Prostate gland (tissue), 2 donors: ENCODE measurements around the gene MBNL1. TPM values are rescaled to one million over a fixed set of nuclear protein-coding genes. Genes with fewer than 3 reads are reported as not detected.
A peak's percentile ranks its signal among the peaks of the same experiment; 100 is the strongest.

Source experiments
- DNase-seq: peaks from one replicate; pipeline ENCODE4 v3.0.0-alpha.2; 2019; ENCODE audit warnings: low spot score
- H3K27ac ChIP-seq, 2 donors: fragments of 200-600 bp; sonication (generic); 2 replicates each; pipeline ENCODE4 v1.5.1; 2017 to 2019
- H3K27me3 ChIP-seq: fragments of 200-600 bp; sonication (generic); replicated peaks from 2 replicates; pipeline ENCODE4 v1.5.1; 2019; ENCODE audit not compliant: insufficient read depth
- H3K36me3 ChIP-seq, 2 donors: fragments of 200-600 bp; sonication (generic); 1 replicate in 1 of 2; 2 replicates in 1 of 2; pipeline versions ENCODE4 v1.5.1 to v1.8.1; 2017 to 2019
- H3K4me1 ChIP-seq: fragments of 200-600 bp; sonication (generic); replicated peaks from 2 replicates; pipeline ENCODE4 v1.5.1; 2019
- H3K4me3 ChIP-seq, 2 donors: fragments of 200-600 bp; sonication (generic); 2 replicates each; pipeline ENCODE4 v1.5.1; 2017 to 2019
- H3K9me3 ChIP-seq: fragments of 200-600 bp; sonication (generic); 2 replicates; pipeline ENCODE4 v1.5.1; 2017
- POLR2A ChIP-seq: fragments of 450-650 bp; IDR thresholded peaks from one replicate; pipeline ENCODE4 v1.6.1; 2016; ENCODE audit warnings: antibody characterized with exemption, mild to moderate bottlenecking
- POLR2AphosphoS5 ChIP-seq: sonication (generic); formaldehyde crosslinking; IDR thresholded peaks from one replicate; pipeline ENCODE4 v1.6.1; 2017; ENCODE audit warnings: antibody characterized with exemption
- WGBS: methylation state at CpG from one replicate; pipeline ENCODE4 v1.1.5; 2018; 5-methylcytosine and 5-hydroxymethylcytosine counted together
- intact Hi-C: fragments of 100-400 bp; cut with DNase I; formaldehyde crosslinking; loops from one replicate; pipeline ENCODE4 v1.14.2; 2022
- total RNA-seq, 2 donors: library from RNA; depleted of rRNA; stranded (reverse); fragments of >200 nt; gene quantifications; one replicate each; pipeline ENCODE4 v1.1.0, GENCODE V29; 2016
- TF ChIP-seq, protein P1 (sequence below), 4 experiments: fragments of 200-600 bp in 2 of 4; fragments of 450-650 bp in 2 of 4; sonication (generic) in 2 of 4; IDR thresholded peaks; 1 replicate in 3 of 4; 2 replicates in 1 of 4; pipeline ENCODE4 v1.5.1; 2016 to 2019; ENCODE audit warnings: antibody characterized with exemption in 4 of 4, mild to moderate bottlenecking in 2 of 4, moderate library complexity in 2 of 4

MBNL1 gene, protein sequence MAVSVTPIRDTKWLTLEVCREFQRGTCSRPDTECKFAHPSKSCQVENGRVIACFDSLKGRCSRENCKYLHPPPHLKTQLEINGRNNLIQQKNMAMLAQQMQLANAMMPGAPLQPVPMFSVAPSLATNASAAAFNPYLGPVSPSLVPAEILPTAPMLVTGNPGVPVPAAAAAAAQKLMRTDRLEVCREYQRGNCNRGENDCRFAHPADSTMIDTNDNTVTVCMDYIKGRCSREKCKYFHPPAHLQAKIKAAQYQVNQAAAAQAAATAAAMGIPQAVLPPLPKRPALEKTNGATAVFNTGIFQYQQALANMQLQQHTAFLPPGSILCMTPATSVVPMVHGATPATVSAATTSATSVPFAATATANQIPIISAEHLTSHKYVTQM
- 100 to 1,000 TPM; 131 to 226 TPM for total RNA-seq

DNA sequence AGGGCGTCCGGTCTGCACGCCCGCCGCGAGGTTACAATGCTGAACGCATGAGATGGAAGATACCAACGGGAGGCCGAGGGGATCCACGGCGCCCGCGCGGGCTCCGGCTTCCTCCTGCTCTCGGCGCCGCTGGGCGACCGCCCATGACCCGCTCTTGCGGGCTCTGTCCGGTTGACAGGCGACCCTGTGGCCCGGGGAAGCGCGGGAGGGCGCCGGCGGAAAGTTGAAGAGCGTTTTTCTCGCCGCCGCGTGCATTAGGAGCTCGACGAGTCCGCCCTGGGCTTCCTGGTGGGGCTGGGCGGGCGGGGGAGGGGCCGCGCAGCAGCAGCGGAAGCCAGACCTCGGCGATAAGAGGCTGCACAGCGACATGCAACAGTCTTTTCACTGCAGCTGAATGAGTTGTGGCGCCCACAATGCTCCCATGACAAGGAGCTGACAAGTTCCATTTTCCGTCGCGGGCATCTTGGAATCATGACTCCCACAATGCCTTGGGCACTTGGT, at the start of gene MBNL1:
MBNL1 (plus strand) TSS at position 375 of the 501 bp plus-strand sequence. CDS start 31,265 bp downstream, outside the sequence.
- WGBS: under 1% methylated on average over 46 of the region's 50 CpGs
- H3K36me3 ChIP-seq: no peaks in the 10 kb centered on the region
- H3K27ac ChIP-seq: peak within 1 kb of the TSS; percentile 97 to 98
- H3K27me3 ChIP-seq: no peaks in the 10 kb centered on the region
- intact Hi-C loops: loop anchor here (1.0 to 10.0 kb wide), 5 partner anchors 68 to 1856 kb away; partner anchors contain the start of gene ARHGEF26
- peak; percentile 36 for TF ChIP-seq POLR2AphosphoS5
- TF ChIP-seq POLR2A: peak; percentile 48
- TF ChIP-seq, protein P1, sequence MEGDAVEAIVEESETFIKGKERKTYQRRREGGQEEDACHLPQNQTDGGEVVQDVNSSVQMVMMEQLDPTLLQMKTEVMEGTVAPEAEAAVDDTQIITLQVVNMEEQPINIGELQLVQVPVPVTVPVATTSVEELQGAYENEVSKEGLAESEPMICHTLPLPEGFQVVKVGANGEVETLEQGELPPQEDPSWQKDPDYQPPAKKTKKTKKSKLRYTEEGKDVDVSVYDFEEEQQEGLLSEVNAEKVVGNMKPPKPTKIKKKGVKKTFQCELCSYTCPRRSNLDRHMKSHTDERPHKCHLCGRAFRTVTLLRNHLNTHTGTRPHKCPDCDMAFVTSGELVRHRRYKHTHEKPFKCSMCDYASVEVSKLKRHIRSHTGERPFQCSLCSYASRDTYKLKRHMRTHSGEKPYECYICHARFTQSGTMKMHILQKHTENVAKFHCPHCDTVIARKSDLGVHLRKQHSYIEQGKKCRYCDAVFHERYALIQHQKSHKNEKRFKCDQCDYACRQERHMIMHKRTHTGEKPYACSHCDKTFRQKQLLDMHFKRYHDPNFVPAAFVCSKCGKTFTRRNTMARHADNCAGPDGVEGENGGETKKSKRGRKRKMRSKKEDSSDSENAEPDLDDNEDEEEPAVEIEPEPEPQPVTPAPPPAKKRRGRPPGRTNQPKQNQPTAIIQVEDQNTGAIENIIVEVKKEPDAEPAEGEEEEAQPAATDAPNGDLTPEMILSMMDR (IDR thresholded peaks at IDR 0.05): no peak
- H3K4me1 ChIP-seq: peaks cover 3% of the 10 kb centered on the region
- peak; percentile 79 for DNase-seq
- H3K9me3 ChIP-seq: no peaks in the 10 kb centered on the region
- H3K4me3 ChIP-seq: peak within 1 kb of the TSS; percentile 83 to 86

DNA sequence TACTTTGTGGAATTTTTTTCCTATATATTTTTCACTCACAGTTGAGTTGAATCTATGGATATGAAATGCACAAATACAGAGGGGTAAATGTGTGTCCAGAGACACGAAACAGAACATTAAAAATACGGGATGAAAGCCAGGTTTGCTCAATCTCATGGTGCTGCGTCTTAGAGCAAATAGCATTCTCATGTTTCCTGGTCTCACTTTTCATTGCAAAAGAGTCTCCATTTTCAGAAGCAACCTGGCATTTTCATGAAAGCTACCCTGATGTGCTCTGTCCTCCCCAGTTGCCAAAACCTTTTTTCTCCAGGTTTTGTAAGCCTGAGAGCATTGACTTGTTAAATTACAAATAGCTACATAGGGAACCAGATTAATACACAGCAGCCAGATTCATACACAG, 49.5 kb upstream of the MBNL1 start:
- Histone ChIP-seq H3K4me3 (no peak overlapping the region), H3K36me3 (no peaks in the 10 kb centered on the region), H3K27me3 (no peaks in the 10 kb centered on the region), H3K4me1 (no peaks in the 10 kb centered on the region), H3K9me3 (no peaks in the 10 kb centered on the region), H3K27ac (no peak overlapping the region)
- TF ChIP-seq, protein P1 (IDR thresholded peaks at IDR 0.05): no peak
- no peak for TF ChIP-seq POLR2A
- TF ChIP-seq POLR2AphosphoS5: no peak
- no peak for DNase-seq
- intact Hi-C loops: no loop called here
- 18% methylated on average over 3 of the region's 3 CpGs for whole genome bisulfite sequencing

DNA sequence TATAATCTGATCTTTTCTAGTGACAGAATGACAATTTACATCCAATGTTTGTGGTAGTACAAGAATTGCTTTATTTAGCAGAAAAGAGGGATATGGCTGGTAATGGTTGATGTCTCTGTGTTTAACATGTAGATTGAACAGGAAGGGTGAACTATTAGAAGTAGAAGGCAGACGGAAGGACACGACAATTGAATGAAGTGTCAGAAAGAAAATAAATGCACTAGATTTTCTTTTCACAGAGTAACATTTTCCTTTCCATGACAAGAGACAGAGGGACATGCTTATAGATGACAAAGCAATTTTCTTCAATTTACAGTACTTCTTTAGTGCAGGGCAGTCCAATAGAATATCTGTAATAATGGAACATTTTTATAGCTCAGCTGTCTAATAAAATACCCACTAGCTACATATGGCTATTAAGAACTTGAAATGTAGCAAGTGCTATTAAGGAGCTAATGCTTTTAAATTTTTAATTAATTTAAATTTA, 48.9 kb upstream of the MBNL1 start:
- Histone ChIP-seq H3K27me3 (no peaks in the 10 kb centered on the region), H3K36me3 (no peaks in the 10 kb centered on the region), H3K27ac (no peak overlapping the region), H3K4me3 (no peak overlapping the region), H3K9me3 (no peaks in the 10 kb centered on the region), H3K4me1 (no peaks in the 10 kb centered on the region)
- TF ChIP-seq POLR2AphosphoS5 (no peak), POLR2A (no peak)
- TF ChIP-seq, protein P1 (IDR thresholded peaks at IDR 0.05): no peak
- intact Hi-C loops: no loop called here
- WGBS: 77% methylated on average over 2 of the region's 2 CpGs
- DNase-seq: no peak

DNA sequence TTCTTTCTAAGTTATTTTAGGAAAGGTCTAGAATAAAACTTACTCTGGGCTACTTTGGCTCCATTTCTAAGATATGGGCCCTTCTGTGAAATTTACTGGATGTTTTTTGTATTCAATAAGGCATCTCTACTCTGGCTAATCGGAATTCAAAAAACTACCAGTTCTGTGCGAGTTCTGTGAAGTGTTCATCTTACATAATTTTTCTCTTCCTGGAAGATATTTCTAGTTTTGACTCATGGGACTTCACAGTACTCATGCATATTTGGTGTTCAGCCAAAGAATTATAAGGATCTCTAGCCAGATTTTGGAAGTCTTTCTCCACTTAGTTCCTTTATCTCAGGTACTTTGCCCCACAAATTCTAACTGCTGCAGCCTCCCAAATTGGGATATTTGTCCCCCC, 46.4 kb upstream of the MBNL1 start:
- intact Hi-C loops: no loop called here
- Histone ChIP-seq H3K27ac (no peak overlapping the region), H3K36me3 (no peaks in the 10 kb centered on the region), H3K4me1 (no peaks in the 10 kb centered on the region), H3K9me3 (no peaks in the 10 kb centered on the region), H3K4me3 (no peak overlapping the region), H3K27me3 (no peaks in the 10 kb centered on the region)
- TF ChIP-seq POLR2AphosphoS5 (no peak), POLR2A (no peak)
- TF ChIP-seq, protein P1 (IDR thresholded peaks at IDR 0.05): no peak
- no peak for DNase-seq
- 48% methylated on average over 2 of the region's 2 CpGs for whole genome bisulfite sequencing
